ENCODE data around the gene TTC33.

TTC33 gene

GRCh38 chr5:40515476-40515875 lies 240.3 kb downstream of the TTC33 start:
- peaks cover 2% of the 10 kb centered on the region for H3K36me3 Mint-ChIP-seq
- peaks cover 42% of the 10 kb centered on the region for H3K4me1 Mint-ChIP-seq (ENCODE audit: low read depth)
- no peaks in the 10 kb centered on the region for H3K9me3 Mint-ChIP-seq (ENCODE audit: low read depth)
- no peaks in the 10 kb centered on the region for H3K27me3 Mint-ChIP-seq
- peak overlapping the region; percentile 44 for H3K4me3 Mint-ChIP-seq
- H3K27ac Mint-ChIP-seq: peak overlapping the region; percentile 73

- H3K9me3 Mint-ChIP-seq (ENCODE audit: low read depth): no peaks in the 10 kb centered on the region
- peaks cover 2% of the 10 kb centered on the region for H3K36me3 Mint-ChIP-seq
- H3K27me3 Mint-ChIP-seq: no peaks in the 10 kb centered on the region
- H3K4me1 Mint-ChIP-seq (ENCODE audit: low read depth): peaks cover 42% of the 10 kb centered on the region
- H3K27ac Mint-ChIP-seq: peak overlapping the region; percentile 73
- peak overlapping the region; percentile 44 for H3K4me3 Mint-ChIP-seq
Measured at GRCh38 chr5:40514976-40515375, 240.8 kb downstream of the TTC33 start.

DNA sequence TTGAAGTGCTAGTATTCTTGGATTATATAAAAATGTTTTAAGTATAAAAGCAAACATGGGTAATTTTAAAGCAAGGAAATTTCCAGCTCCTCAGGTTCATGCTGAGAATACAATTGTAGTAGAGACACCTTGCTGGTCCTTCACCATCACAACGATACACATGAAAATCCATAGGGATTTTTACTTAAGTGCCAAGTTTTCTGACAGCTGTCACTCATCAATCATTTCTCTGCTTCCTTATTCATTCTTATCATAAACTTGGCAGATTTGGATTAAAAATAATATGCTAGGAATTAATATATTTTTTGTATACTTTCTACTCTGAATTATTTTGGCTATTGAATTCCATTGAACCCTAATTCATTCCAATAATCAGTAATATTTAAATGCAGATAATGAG lies 244.0 kb downstream of the TTC33 start:
- H3K4me3 Mint-ChIP-seq: no peak overlapping the region
- no peaks in the 10 kb centered on the region for H3K9me3 Mint-ChIP-seq (ENCODE audit: low read depth)
- no peaks in the 10 kb centered on the region for H3K27me3 Mint-ChIP-seq
- no peaks in the 10 kb centered on the region for H3K36me3 Mint-ChIP-seq
- H3K4me1 Mint-ChIP-seq (ENCODE audit: low read depth): peaks cover 36% of the 10 kb centered on the region
- H3K27ac Mint-ChIP-seq: no peak overlapping the region

GRCh38 chr5:40507095-40507494 lies 248.7 kb downstream of the TTC33 start:
- H3K36me3 Mint-ChIP-seq: no peaks in the 10 kb centered on the region
- no peaks in the 10 kb centered on the region for H3K27me3 Mint-ChIP-seq
- H3K9me3 Mint-ChIP-seq (ENCODE audit: low read depth): no peaks in the 10 kb centered on the region
- peaks cover 12% of the 10 kb centered on the region for H3K4me1 Mint-ChIP-seq (ENCODE audit: low read depth)
- H3K4me3 Mint-ChIP-seq: no peak overlapping the region
- peak overlapping the region; percentile 13 for H3K27ac Mint-ChIP-seq

DNA sequence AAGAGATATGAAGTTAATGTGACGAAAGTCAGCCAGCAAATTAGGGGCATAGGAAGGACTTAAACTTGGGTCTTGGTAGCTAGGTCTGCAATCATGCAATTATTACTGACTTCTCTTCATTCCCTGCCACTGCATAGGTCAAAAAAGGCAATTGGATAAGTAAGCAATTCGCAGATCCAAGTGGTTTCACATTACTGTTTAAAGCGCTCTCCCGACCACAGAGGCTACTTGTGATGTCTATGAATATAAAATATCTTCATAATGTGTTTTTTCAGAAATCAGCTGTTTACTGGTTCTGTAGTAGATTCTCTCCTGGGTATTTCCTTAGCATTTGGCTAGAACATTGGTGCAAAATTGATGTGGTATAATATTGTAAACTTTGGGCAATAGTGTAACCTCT lies 250.7 kb downstream of the TTC33 start:
- Mint-ChIP-seq H3K27me3 (no peaks in the 10 kb centered on the region), H3K4me3 (no peak overlapping the region), H3K4me1 (ENCODE audit: low read depth) (peaks cover 12% of the 10 kb centered on the region), H3K36me3 (no peaks in the 10 kb centered on the region), H3K27ac (no peak overlapping the region), H3K9me3 (ENCODE audit: low read depth) (no peaks in the 10 kb centered on the region)

GRCh38 chr5:40503439-40503838 lies 252.3 kb downstream of the TTC33 start:
- Mint-ChIP-seq H3K27me3 (no peaks in the 10 kb centered on the region), H3K9me3 (ENCODE audit: low read depth) (no peaks in the 10 kb centered on the region), H3K36me3 (no peaks in the 10 kb centered on the region)

GRCh38 chr5:40502736-40503135 lies 253.0 kb downstream of the TTC33 start:
- no peak overlapping the region for H3K4me3 Mint-ChIP-seq
- no peaks in the 10 kb centered on the region for H3K27me3 Mint-ChIP-seq
- H3K9me3 Mint-ChIP-seq (ENCODE audit: low read depth): no peaks in the 10 kb centered on the region
- H3K4me1 Mint-ChIP-seq (ENCODE audit: low read depth): peaks cover 12% of the 10 kb centered on the region
- no peak overlapping the region for H3K27ac Mint-ChIP-seq
- no peaks in the 10 kb centered on the region for H3K36me3 Mint-ChIP-seq

More at GRCh38 chr5:40503439-40503838, 252.3 kb downstream of the TTC33 start:
- peaks cover 12% of the 10 kb centered on the region for H3K4me1 Mint-ChIP-seq (ENCODE audit: low read depth)
- no peak overlapping the region for H3K27ac Mint-ChIP-seq
- H3K4me3 Mint-ChIP-seq: no peak overlapping the region

DNA sequence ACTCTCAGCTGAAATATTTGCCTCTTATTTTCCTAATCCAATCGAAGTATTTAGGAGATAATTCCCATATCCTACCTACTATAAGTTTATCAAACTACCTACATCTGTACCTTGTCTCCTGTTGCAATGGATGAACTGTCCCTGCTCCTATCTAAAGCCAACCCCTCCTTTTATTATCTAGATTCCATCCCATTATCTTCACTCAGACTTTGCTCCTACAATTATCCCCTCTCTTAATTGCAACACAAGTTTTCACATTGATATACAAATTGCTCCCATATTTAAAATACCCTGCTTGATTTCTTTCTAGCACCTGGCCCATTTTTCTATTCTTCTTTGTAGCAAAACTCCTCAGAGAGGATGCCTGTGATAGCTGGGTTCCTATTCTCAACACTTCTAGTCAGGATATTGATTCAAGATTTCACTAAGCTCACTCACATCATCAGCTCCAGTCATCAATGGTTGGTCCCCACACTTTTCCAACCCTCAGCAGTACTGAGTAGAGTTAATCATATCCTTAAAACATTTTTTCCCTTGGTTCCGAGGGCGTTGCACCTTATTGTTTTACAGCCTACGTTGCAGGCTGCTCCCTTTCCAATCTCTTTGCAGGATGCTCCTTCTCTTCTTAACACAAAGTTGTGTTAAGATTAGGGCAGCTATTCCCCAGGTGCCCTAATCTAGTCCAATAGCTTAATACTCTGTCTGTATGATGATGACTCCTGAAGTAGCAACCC lies 253.9 kb downstream of the TTC33 start:
- Mint-ChIP-seq H3K9me3 (ENCODE audit: low read depth) (no peaks in the 10 kb centered on the region), H3K27ac (no peak overlapping the region), H3K36me3 (no peaks in the 10 kb centered on the region), H3K4me3 (no peak overlapping the region), H3K27me3 (no peaks in the 10 kb centered on the region), H3K4me1 (ENCODE audit: low read depth) (peaks cover 8% of the 10 kb centered on the region)

DNA sequence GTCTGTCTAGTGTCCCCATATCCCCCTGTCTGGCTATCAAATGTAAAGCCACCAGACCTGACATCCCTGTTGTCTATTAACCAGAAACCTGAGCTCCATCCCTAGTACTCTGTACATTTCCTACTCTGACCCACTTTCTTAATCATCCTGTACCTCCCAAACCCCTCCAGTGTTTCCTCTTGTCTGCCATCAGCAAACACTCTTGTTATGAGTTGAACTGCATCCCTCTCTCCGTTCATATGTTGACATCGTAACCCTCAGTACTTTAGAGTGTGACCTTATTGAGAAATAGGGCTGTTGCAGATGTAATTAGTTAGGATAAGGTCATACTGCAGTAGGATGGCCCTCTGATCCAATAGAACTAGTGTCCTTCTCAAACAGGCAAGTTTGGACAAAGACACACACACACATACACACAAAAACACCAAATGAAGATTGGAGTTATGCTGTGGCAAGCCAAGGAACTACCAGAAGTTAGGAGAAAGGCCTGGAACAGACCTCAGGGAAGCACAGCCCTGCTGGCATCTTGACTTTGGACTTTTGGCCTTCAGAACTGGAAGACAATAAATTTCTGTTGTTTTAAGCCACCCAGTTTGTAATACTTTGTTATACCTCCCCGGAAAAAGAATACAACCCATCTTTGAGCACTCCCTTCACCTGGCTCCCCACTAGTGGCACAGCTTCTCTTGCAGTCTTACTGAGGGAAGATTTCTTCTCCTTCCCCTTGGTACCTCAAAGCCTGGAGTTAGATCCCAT lies 256.1 kb downstream of the TTC33 start:
- Mint-ChIP-seq H3K4me1 (ENCODE audit: low read depth) (peaks cover 10% of the 10 kb centered on the region), H3K36me3 (no peaks in the 10 kb centered on the region), H3K27me3 (no peaks in the 10 kb centered on the region), H3K27ac (no peak overlapping the region), H3K9me3 (ENCODE audit: low read depth) (no peaks in the 10 kb centered on the region), H3K4me3 (no peak overlapping the region)

GRCh38 chr5:40499007-40499406 lies 256.8 kb downstream of the TTC33 start:
- Mint-ChIP-seq H3K4me3 (no peak overlapping the region), H3K27me3 (no peaks in the 10 kb centered on the region), H3K27ac (no peak overlapping the region), H3K9me3 (ENCODE audit: low read depth) (no peaks in the 10 kb centered on the region), H3K36me3 (no peaks in the 10 kb centered on the region), H3K4me1 (ENCODE audit: low read depth) (peaks cover 12% of the 10 kb centered on the region)

- Mint-ChIP-seq H3K9me3 (ENCODE audit: low read depth) (no peaks in the 10 kb centered on the region), H3K4me1 (ENCODE audit: low read depth) (peaks cover 6% of the 10 kb centered on the region), H3K27ac (no peak overlapping the region), H3K4me3 (no peak overlapping the region), H3K27me3 (no peaks in the 10 kb centered on the region), H3K36me3 (no peaks in the 10 kb centered on the region)
Measured at GRCh38 chr5:40497573-40497972, 258.2 kb downstream of the TTC33 start.

DNA sequence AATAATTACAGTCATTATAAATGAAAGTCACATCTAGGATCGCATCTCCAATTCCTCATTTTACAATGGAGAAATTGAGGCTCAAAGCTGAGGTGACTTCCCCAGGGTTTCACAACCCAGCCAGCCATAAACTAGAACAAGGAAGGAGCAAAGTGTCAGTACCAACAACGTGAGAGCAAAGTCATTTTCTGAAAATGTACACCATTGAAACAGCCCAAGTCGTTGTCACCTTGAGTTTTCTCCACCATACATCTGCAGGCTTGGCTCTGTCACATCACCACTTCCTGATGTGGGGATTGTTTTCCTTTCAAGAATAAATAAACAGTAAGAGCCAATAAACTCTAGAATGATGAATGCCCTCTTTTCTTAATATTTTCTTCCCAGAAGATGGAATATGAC lies 260.5 kb downstream of the TTC33 start:
- H3K27me3 Mint-ChIP-seq: no peaks in the 10 kb centered on the region
- H3K4me1 Mint-ChIP-seq (ENCODE audit: low read depth): peaks cover 20% of the 10 kb centered on the region
- H3K27ac Mint-ChIP-seq: no peak overlapping the region
- no peak overlapping the region for H3K4me3 Mint-ChIP-seq
- no peaks in the 10 kb centered on the region for H3K9me3 Mint-ChIP-seq (ENCODE audit: low read depth)
- peaks cover 2% of the 10 kb centered on the region for H3K36me3 Mint-ChIP-seq

DNA sequence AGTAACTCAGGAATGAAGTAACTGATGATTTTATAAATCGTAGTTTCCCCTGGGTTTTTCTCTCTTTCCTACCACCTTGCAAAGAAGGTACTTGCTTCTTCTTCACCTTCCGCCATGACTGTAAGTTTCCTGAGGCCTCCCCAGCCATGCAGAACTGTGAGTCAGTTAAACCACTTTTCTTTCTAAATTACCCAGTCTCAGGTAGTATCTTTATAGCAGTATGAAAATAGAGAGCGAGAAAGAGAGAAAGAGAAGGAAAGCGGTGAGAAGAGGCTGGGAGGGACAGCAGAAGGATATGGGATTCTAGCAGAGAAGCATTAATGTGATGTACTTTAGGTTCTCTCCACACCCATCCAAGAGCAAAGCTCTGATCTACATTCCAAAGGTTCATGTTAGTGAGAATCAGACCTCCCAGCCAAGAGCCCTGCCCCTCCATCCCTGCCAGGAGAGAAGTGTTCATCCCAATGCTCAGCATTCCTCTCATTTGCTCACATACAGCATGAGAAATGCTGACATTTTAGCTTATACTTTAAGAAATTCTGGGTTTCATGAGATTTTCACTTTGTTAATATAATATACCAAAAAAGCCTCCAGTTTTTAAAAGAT lies 261.0 kb downstream of the TTC33 start:
- no peaks in the 10 kb centered on the region for H3K9me3 Mint-ChIP-seq (ENCODE audit: low read depth)
- peaks cover 2% of the 10 kb centered on the region for H3K36me3 Mint-ChIP-seq
- H3K27me3 Mint-ChIP-seq: no peaks in the 10 kb centered on the region
- peaks cover 22% of the 10 kb centered on the region for H3K4me1 Mint-ChIP-seq (ENCODE audit: low read depth)
- H3K4me3 Mint-ChIP-seq: no peak overlapping the region
- H3K27ac Mint-ChIP-seq: no peak overlapping the region

GRCh38 chr5:40492056-40492455 lies 263.7 kb downstream of the TTC33 start:
- H3K4me1 Mint-ChIP-seq (ENCODE audit: low read depth): peaks cover 35% of the 10 kb centered on the region
- peaks cover 4% of the 10 kb centered on the region for H3K36me3 Mint-ChIP-seq
- H3K27ac Mint-ChIP-seq: no peak overlapping the region
- H3K4me3 Mint-ChIP-seq: no peak overlapping the region
- no peaks in the 10 kb centered on the region for H3K9me3 Mint-ChIP-seq (ENCODE audit: low read depth)
- no peaks in the 10 kb centered on the region for H3K27me3 Mint-ChIP-seq

DNA sequence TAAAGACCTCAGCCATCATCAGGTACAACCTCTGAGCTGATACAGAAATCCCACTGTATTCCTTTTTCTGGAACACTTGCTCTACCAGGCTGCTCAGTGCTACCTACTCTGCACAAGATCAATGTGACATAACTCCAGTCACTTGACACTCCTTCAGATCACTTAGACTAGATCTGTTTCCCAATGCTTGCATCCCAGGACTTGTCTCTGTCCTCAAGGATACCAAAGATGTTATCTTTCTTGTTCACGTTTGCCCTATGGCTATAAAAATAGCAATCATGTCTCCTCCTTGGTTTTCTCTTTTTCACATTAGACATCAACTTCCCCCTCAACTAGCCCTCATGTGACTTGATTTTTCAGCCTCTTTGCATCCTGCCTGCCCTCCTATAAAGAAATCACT lies 264.1 kb downstream of the TTC33 start:
- H3K4me1 Mint-ChIP-seq (ENCODE audit: low read depth): peaks cover 40% of the 10 kb centered on the region
- H3K4me3 Mint-ChIP-seq: no peak overlapping the region

More for the DNA sequence above, 264.1 kb downstream of the TTC33 start:
- peaks cover 4% of the 10 kb centered on the region for H3K36me3 Mint-ChIP-seq
- no peaks in the 10 kb centered on the region for H3K9me3 Mint-ChIP-seq (ENCODE audit: low read depth)
- H3K27ac Mint-ChIP-seq: no peak overlapping the region
- H3K27me3 Mint-ChIP-seq: no peaks in the 10 kb centered on the region

Measured in activated naive CD8-positive, alpha-beta T cell (primary cell).